ENCODE measurements around the gene ABCC1. TPM values are rescaled to one million over a fixed set of nuclear protein-coding genes. Genes with fewer than 3 reads are reported as not detected.
"Not testable (repeated sequence)": the region's sequence is repeated elsewhere in the genome, so short reads cannot be mapped to it uniquely, and the experiment has no call there.

The ABCC1 gene
- total RNA-seq, 1 donor from 2014 or later, result 29.9 TPM

DNA sequence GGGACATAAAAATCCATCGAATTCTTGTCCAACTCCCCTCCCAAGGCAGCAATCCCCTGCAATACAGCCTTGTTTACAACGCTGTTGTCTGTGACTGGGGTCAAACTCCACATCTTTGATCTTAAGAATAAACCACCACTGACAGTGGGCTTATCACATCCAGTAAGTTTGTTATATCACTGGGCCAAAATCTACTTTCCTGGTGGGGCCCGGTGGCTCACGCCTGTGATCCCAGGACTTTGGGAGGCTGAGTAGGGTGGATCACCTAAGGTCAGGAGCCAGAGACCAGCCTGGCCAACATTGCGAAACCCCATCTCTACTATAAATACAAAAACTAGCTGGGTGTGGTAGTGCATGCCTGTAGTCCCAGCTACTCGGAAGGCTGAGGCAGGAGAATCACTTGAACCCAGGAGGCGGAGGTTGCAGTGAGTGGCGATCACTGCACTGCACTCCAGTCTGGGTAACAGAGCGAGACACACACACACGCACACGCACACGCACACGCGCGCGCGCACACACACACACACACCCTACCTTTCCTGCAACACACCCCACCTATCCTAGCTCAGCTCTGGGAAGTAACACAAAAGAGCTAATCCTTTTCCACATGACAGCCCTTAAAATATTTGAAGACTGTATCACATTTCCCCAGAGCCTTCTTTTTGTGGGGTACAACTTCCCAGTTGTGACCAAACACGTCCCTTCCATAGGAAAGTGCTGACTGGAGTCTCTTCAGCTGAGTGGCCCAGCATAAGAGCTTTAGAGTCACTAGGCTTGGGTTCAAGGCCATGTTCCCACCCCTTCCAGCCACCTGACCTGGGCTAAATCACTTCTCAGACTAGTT is 20.9 kb upstream of the ABCC1 start:
- Mint-ChIP-seq H3K4me3 (ENCODE audit: unreplicated experiment) (no peak overlapping the region), H3K36me3 (ENCODE audit: unreplicated experiment) (no peaks in the 10 kb centered on the region), H3K9me3 (ENCODE audit: unreplicated experiment) (peaks cover 2% of the 10 kb centered on the region), H3K27me3 (ENCODE audit: unreplicated experiment) (no peaks in the 10 kb centered on the region), H3K27ac (ENCODE audit: unreplicated experiment) (no peak overlapping the region), H3K4me1 (ENCODE audit: low read depth, unreplicated experiment) (no peaks in the 10 kb centered on the region)
- DNase-seq, result no peak
- TF ChIP-seq, protein P1, sequence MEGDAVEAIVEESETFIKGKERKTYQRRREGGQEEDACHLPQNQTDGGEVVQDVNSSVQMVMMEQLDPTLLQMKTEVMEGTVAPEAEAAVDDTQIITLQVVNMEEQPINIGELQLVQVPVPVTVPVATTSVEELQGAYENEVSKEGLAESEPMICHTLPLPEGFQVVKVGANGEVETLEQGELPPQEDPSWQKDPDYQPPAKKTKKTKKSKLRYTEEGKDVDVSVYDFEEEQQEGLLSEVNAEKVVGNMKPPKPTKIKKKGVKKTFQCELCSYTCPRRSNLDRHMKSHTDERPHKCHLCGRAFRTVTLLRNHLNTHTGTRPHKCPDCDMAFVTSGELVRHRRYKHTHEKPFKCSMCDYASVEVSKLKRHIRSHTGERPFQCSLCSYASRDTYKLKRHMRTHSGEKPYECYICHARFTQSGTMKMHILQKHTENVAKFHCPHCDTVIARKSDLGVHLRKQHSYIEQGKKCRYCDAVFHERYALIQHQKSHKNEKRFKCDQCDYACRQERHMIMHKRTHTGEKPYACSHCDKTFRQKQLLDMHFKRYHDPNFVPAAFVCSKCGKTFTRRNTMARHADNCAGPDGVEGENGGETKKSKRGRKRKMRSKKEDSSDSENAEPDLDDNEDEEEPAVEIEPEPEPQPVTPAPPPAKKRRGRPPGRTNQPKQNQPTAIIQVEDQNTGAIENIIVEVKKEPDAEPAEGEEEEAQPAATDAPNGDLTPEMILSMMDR (IDR thresholded peaks at IDR 0.05; ENCODE audit: partially characterized antibody, unreplicated experiment), result no peak

DNA sequence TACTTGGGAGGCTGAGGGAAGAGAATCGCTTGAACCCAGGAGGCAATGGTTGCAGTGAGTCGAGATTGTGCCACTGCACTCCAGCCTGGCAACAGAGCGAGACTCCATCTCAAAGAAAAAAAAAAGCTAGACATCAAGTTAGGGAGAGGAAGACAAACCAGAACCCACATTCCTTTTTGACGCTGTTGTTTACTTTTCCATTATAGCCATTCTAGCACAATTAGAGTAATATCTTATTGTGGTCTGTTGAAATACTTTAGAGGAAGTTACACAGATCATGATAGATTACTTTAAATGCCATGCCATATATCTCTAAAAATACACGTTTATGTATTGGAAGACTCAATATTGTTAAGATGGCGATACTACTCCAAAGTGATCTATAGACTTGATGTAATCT is 16.5 kb upstream of the ABCC1 start:
- TF ChIP-seq, protein P1 (IDR thresholded peaks at IDR 0.05; ENCODE audit: partially characterized antibody, unreplicated experiment), result no peak
- Mint-ChIP-seq H3K4me1 (ENCODE audit: low read depth, unreplicated experiment) (no peaks in the 10 kb centered on the region), H3K27ac (ENCODE audit: unreplicated experiment) (no peak overlapping the region), H3K27me3 (ENCODE audit: unreplicated experiment) (no peaks in the 10 kb centered on the region), H3K9me3 (ENCODE audit: unreplicated experiment) (peaks cover 2% of the 10 kb centered on the region), H3K36me3 (ENCODE audit: unreplicated experiment) (no peaks in the 10 kb centered on the region), H3K4me3 (ENCODE audit: unreplicated experiment) (no peak overlapping the region)
- DNase-seq, result no peak

DNA sequence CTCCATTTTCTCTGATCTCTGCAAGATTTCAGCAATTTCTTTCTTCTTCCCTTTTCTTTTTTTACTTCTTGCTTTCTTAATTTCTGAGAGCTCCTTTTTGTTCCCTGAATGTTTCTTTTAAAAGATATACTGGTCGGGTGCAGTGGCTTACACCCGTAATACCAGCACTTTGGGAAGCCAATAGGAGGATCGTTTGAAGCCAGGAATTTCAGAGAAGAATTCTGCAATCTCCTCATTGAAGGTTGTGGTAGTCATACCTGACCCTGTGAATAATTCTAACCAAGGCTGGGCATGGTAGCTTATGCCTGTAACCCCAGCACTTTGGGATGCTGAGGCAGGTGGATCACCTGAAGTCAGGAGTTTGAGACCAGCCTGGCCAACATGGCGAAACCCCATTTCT is 15.6 kb upstream of the ABCC1 start:
- Mint-ChIP-seq H3K9me3 (ENCODE audit: unreplicated experiment) (peaks cover 2% of the 10 kb centered on the region), H3K27me3 (ENCODE audit: unreplicated experiment) (no peaks in the 10 kb centered on the region), H3K4me1 (ENCODE audit: low read depth, unreplicated experiment) (no peaks in the 10 kb centered on the region), H3K36me3 (ENCODE audit: unreplicated experiment) (no peaks in the 10 kb centered on the region), H3K27ac (ENCODE audit: unreplicated experiment) (no peak overlapping the region), H3K4me3 (ENCODE audit: unreplicated experiment) (no peak overlapping the region)
- no peak for DNase-seq
- TF ChIP-seq, protein P1 (IDR thresholded peaks at IDR 0.05; ENCODE audit: partially characterized antibody, unreplicated experiment), result no peak

DNA sequence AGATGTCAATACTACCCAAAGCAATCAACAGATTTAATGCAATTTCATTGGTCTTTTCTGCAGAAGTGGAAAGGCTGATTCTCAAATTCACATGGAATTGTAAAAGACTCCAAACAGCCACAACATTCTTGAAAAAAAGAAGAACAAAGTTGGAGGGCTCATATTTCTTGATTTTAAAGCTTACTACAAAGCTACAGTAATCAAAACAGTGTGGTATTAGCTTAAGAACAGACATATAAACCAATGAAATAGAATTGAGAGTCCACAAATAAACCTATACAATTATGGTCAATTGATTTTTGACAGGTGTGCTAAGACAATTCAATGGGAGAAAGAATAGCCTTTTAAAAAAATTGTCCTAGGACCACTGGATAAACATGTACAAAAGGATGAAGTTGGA is 14.4 kb upstream of the ABCC1 start:
- Mint-ChIP-seq H3K27ac (ENCODE audit: unreplicated experiment) (no peak overlapping the region), H3K4me3 (ENCODE audit: unreplicated experiment) (no peak overlapping the region), H3K27me3 (ENCODE audit: unreplicated experiment) (no peaks in the 10 kb centered on the region), H3K9me3 (ENCODE audit: unreplicated experiment) (peaks cover 2% of the 10 kb centered on the region), H3K36me3 (ENCODE audit: unreplicated experiment) (no peaks in the 10 kb centered on the region), H3K4me1 (ENCODE audit: low read depth, unreplicated experiment) (no peaks in the 10 kb centered on the region)
- no peak for DNase-seq
- TF ChIP-seq, protein P1 (IDR thresholded peaks at IDR 0.05; ENCODE audit: partially characterized antibody, unreplicated experiment), result no peak

DNA sequence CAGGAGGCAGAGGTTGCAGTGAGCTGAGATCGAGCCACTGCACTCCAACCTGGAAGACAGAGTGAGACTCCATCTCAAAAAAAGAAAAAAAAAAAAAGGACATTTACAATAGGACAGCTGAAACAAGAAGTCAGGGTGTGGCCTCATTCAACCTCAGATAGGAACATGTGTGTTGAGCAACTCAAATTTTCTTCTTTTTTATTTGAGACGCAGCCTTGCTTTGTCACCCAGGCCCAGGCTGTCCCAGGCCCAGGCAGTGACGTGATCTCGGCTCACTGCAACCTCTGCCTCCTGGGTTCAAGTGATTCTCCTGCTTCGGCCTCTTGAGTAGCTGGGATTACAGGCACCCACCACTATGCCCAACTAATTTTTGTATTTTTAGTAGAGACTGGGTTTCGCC is 12.6 kb upstream of the ABCC1 start:
- H3K27ac Mint-ChIP-seq (ENCODE audit: unreplicated experiment); H3K9me3 Mint-ChIP-seq (ENCODE audit: unreplicated experiment); DNase-seq; H3K4me1 Mint-ChIP-seq (ENCODE audit: low read depth, unreplicated experiment); H3K36me3 Mint-ChIP-seq (ENCODE audit: unreplicated experiment); H3K27me3 Mint-ChIP-seq (ENCODE audit: unreplicated experiment); H3K4me3 Mint-ChIP-seq (ENCODE audit: unreplicated experiment): not testable (repeated sequence)
